HG03432 (cell line): ENCODE results near the gene KLF3.

Experiments used
- ATAC-seq: cut with Tn5 transposase; IDR thresholded peaks from one replicate; pipeline ENCODE4 v1.9.1; 2021; ENCODE audit warnings: mild to moderate bottlenecking, moderate library complexity; ENCODE audit not compliant: unreplicated experiment

KLF3 gene

GRCh38 chr4:38694330-38694729 is 30.3 kb downstream of the KLF3 start:
- no peak for ATAC-seq

GRCh38 chr4:38695809-38696208 is 31.8 kb downstream of the KLF3 start:
- ATAC-seq: no peak

- no peak for ATAC-seq
Observed at GRCh38 chr4:38696697-38697096, 32.7 kb downstream of the KLF3 start.

GRCh38 chr4:38698176-38698575 is 34.2 kb downstream of the KLF3 start:
- no peak for ATAC-seq

GRCh38 chr4:38699112-38699511 is 35.1 kb downstream of the KLF3 start:
- no peak for ATAC-seq

GRCh38 chr4:38703635-38704034 is 39.6 kb downstream of the KLF3 start:
- ATAC-seq: no peak

GRCh38 chr4:38704622-38705154 is 40.7 kb downstream of the KLF3 start:
- no peak for ATAC-seq

- no peak for ATAC-seq
Observed at GRCh38 chr4:38706301-38706700, 42.3 kb downstream of the KLF3 start.

GRCh38 chr4:38710053-38710452 is 46.1 kb downstream of the KLF3 start:
- peak; percentile 67 for ATAC-seq

GRCh38 chr4:38711066-38711465 is 47.1 kb downstream of the KLF3 start:
- ATAC-seq: no peak

- ATAC-seq: no peak
Observed at GRCh38 chr4:38715050-38715449, 51.1 kb downstream of the KLF3 start.

GRCh38 chr4:38716256-38716655 is 52.3 kb downstream of the KLF3 start:
- ATAC-seq: no peak

- ATAC-seq: no peak
Observed at GRCh38 chr4:38717604-38718003, 53.6 kb downstream of the KLF3 start.

GRCh38 chr4:38723114-38723513 is 59.1 kb downstream of the KLF3 start:
- ATAC-seq: no peak

- ATAC-seq: no peak
Observed at GRCh38 chr4:38723726-38724474, 59.9 kb downstream of the KLF3 start.

GRCh38 chr4:38724475-38724808 is 60.4 kb downstream of the KLF3 start:
- no peak for ATAC-seq

GRCh38 chr4:38728631-38729141 is 64.7 kb downstream of the KLF3 start:
- no peak for ATAC-seq

- ATAC-seq: no peak
Observed at GRCh38 chr4:38730493-38730829, 66.5 kb downstream of the KLF3 start.

GRCh38 chr4:38730830-38731646 is 67.0 kb downstream of the KLF3 start:
- peak; percentile 91 for ATAC-seq

- ATAC-seq: no peak
Observed at GRCh38 chr4:38733663-38734062, 69.7 kb downstream of the KLF3 start.

GRCh38 chr4:38734446-38734845 is 70.4 kb downstream of the KLF3 start:
- ATAC-seq: no peak

GRCh38 chr4:38734911-38735310 is 70.9 kb downstream of the KLF3 start:
- ATAC-seq: no peak
